Measurements from ENCODE around the gene PPP2R5C. TPM values are rescaled to one million over a fixed set of nuclear protein-coding genes. Genes with fewer than 3 reads are reported as not detected.

Gene PPP2R5C
- total RNA-seq, 1 experiment from 2014 or later, result 80.3 TPM

GRCh38 chr14:101954501-101954900, 193.0 kb downstream of the PPP2R5C start:
- Histone ChIP-seq H3K27ac (ENCODE audit: low read length) (no peak overlapping the region), H3K9me3 (ENCODE audit: control insufficient read depth, insufficient read depth, low read depth, low read length) (no peaks in the 10 kb centered on the region), H3K27me3 (ENCODE audit: control insufficient read depth, insufficient read depth, low read length) (no peaks in the 10 kb centered on the region), H3K4me3 (ENCODE audit: low read depth in 2 of 2, low read length in 2 of 2) (no peak overlapping the region), H3K4me1 (ENCODE audit: control insufficient read depth, insufficient read depth, low read length) (no peaks in the 10 kb centered on the region), H3K36me3 (ENCODE audit: control insufficient read depth, insufficient read depth, low read length) (no peaks in the 10 kb centered on the region)
- ATAC-seq (no peak), DNase-seq (ENCODE audit: low read depth, low spot score) (no peak)
- BruUV-seq (replicated peaks), result no TSS peak
- intact Hi-C loops (cut with micrococcal nuclease; ENCODE audit: unreplicated experiment), result no loop called here
- in situ Hi-C loops (cut with HindIII; ENCODE audit: low pct_unique_long_range_greater_than_20kb, low sequenced_read_pairs), result no loop called here
- CTCF ChIA-PET, result no interaction called here
- no peak for TF ChIP-seq POLR2AphosphoS5 (IDR thresholded peaks at IDR 0.05; ENCODE audit: low read depth, low read length)
- no peak for TF ChIP-seq SIN3A (IDR thresholded peaks at IDR 0.05; ENCODE audit: borderline replicate concordance, insufficient read depth, low read depth, low read length)
- TF ChIP-seq CTCF (IDR thresholded peaks at IDR 0.05), result no peak
- TF ChIP-seq REST (IDR thresholded peaks at IDR 0.05; ENCODE audit: insufficient read depth in 1 of 2, low read depth in 2 of 2, low read length in 1 of 2), result no peak
- POLR2A ChIA-PET, result no interaction called here

GRCh38 chr14:101955695-101956161, 194.2 kb downstream of the PPP2R5C start:
- no peak overlapping the region for H3K4me3 ChIP-seq (ENCODE audit: low read depth in 2 of 2, low read length in 2 of 2)
- ChIA-PET CTCF (interaction anchor here (0.9 kb wide), 1 partner anchor 185 kb away, joined by 3 read pairs; no protein-coding TSS in a partner anchor), POLR2A (interaction anchor here (0.5 kb wide), 1 partner anchor 21 kb away, joined by 3 read pairs; no protein-coding TSS in a partner anchor)
- no peaks in the 10 kb centered on the region for H3K9me3 ChIP-seq (ENCODE audit: control insufficient read depth, insufficient read depth, low read depth, low read length)
- no peaks in the 10 kb centered on the region for H3K27me3 ChIP-seq (ENCODE audit: control insufficient read depth, insufficient read depth, low read length)
- BruUV-seq (replicated peaks), result no TSS peak
- H3K27ac ChIP-seq (ENCODE audit: low read length), result no peak overlapping the region
- in situ Hi-C loops (cut with HindIII; ENCODE audit: low pct_unique_long_range_greater_than_20kb, low sequenced_read_pairs) (no loop called here), intact Hi-C loops (cut with micrococcal nuclease; ENCODE audit: unreplicated experiment) (no loop called here)
- TF ChIP-seq SIN3A (IDR thresholded peaks at IDR 0.05; ENCODE audit: borderline replicate concordance, insufficient read depth, low read depth, low read length), result no peak
- TF ChIP-seq CTCF (IDR thresholded peaks at IDR 0.05), result no peak
- no peak for TF ChIP-seq TCF7L2 (IDR thresholded peaks at IDR 0.05; ENCODE audit: low read depth, low read length)
- TF ChIP-seq REST (IDR thresholded peaks at IDR 0.05; ENCODE audit: insufficient read depth in 1 of 2, low read depth in 2 of 2, low read length in 1 of 2), result no peak
- TF ChIP-seq POLR2AphosphoS5 (IDR thresholded peaks at IDR 0.05; ENCODE audit: low read depth, low read length), result no peak
- no peaks in the 10 kb centered on the region for H3K36me3 ChIP-seq (ENCODE audit: control insufficient read depth, insufficient read depth, low read length)
- no peaks in the 10 kb centered on the region for H3K4me1 ChIP-seq (ENCODE audit: control insufficient read depth, insufficient read depth, low read length)
- DNase-seq (ENCODE audit: low read depth, low spot score) (no peak), ATAC-seq (no peak)
